ENCODE results near the gene FTO. TPM values are rescaled to one million over a fixed set of nuclear protein-coding genes. Genes with fewer than 3 reads are reported as not detected.

The FTO gene
- total RNA-seq, 1 experiment from 2014 or later = 78.3 TPM

- Mint-ChIP-seq H3K27ac (ENCODE audit: unreplicated experiment) (peak overlapping the region; percentile 14), H3K4me3 (ENCODE audit: unreplicated experiment) (no peak overlapping the region), H3K27me3 (ENCODE audit: insufficient read depth, unreplicated experiment) (no peaks in the 10 kb centered on the region), H3K4me1 (ENCODE audit: low read depth, unreplicated experiment) (peaks cover 34% of the 10 kb centered on the region), H3K9me3 (ENCODE audit: unreplicated experiment) (no peaks in the 10 kb centered on the region), H3K36me3 (ENCODE audit: insufficient read depth, unreplicated experiment) (no peaks in the 10 kb centered on the region)
- TF ChIP-seq CTCF (IDR thresholded peaks at IDR 0.05; ENCODE audit: insufficient read depth in 1 of 2, low read depth in 1 of 2, low read length in 1 of 2, severe bottlenecking in 1 of 2, unreplicated experiment in 1 of 2) = no peak
- intact Hi-C loops (cut with micrococcal nuclease; ENCODE audit: unreplicated experiment) = no loop called here
- no peaks in the 10 kb centered on the region for H3K36me3 ChIP-seq (ENCODE audit: control insufficient read depth, insufficient read depth, low read length)
- no peaks in the 10 kb centered on the region for H3K27me3 ChIP-seq (replicated peaks; ENCODE audit: control insufficient read depth, insufficient read depth, low read length)
- peaks cover 43% of the 10 kb centered on the region for H3K4me1 ChIP-seq
- no peaks in the 10 kb centered on the region for H3K9me3 ChIP-seq
- CTCF ChIA-PET = no interaction called here
- DNase-seq = no peak
- no peak overlapping the region for H3K4me3 ChIP-seq (ENCODE audit: low read depth, low read length)
- POLR2A ChIA-PET = interaction anchor here (0.7 kb wide), 1 partner anchor 993 kb away, joined by 3 read pairs; no protein-coding TSS in a partner anchor
- no TSS peak for BruUV-seq (replicated peaks)
Measured at GRCh38 chr16:53922067-53922806, 218.3 kb downstream of the FTO start.

- CTCF ChIA-PET = interaction anchor here (0.6 kb wide), 1 partner anchor 180 kb away, joined by 3 read pairs; no protein-coding TSS in a partner anchor
- H3K27me3 ChIP-seq (replicated peaks; ENCODE audit: control insufficient read depth, insufficient read depth, low read length) = no peaks in the 10 kb centered on the region
- no peaks in the 10 kb centered on the region for H3K36me3 ChIP-seq (ENCODE audit: control insufficient read depth, insufficient read depth, low read length)
- POLR2A ChIA-PET = no interaction called here
- TF ChIP-seq CTCF (IDR thresholded peaks at IDR 0.05; ENCODE audit: insufficient read depth in 1 of 2, low read depth in 1 of 2, low read length in 1 of 2, severe bottlenecking in 1 of 2, unreplicated experiment in 1 of 2) = no peak
- DNase-seq = no peak
- Mint-ChIP-seq H3K9me3 (ENCODE audit: unreplicated experiment) (no peaks in the 10 kb centered on the region), H3K27me3 (ENCODE audit: insufficient read depth, unreplicated experiment) (no peaks in the 10 kb centered on the region), H3K4me1 (ENCODE audit: low read depth, unreplicated experiment) (peaks cover 28% of the 10 kb centered on the region), H3K27ac (ENCODE audit: unreplicated experiment) (peak overlapping the region; percentile 79), H3K36me3 (ENCODE audit: insufficient read depth, unreplicated experiment) (no peaks in the 10 kb centered on the region), H3K4me3 (ENCODE audit: unreplicated experiment) (no peak overlapping the region)
- H3K4me1 ChIP-seq = peaks cover 43% of the 10 kb centered on the region
- H3K4me3 ChIP-seq (ENCODE audit: low read depth, low read length) = no peak overlapping the region
- H3K9me3 ChIP-seq = no peaks in the 10 kb centered on the region
- no TSS peak for BruUV-seq (replicated peaks)
- intact Hi-C loops (cut with micrococcal nuclease; ENCODE audit: unreplicated experiment) = no loop called here
Measured at GRCh38 chr16:53922807-53923571, 219.0 kb downstream of the FTO start.

GRCh38 chr16:53924331-53925106 lies 220.6 kb downstream of the FTO start:
- peaks cover 28% of the 10 kb centered on the region for H3K4me1 Mint-ChIP-seq (ENCODE audit: low read depth, unreplicated experiment)
- peak overlapping the region; percentile 79 for H3K27ac Mint-ChIP-seq (ENCODE audit: unreplicated experiment)
- intact Hi-C loops (cut with micrococcal nuclease; ENCODE audit: unreplicated experiment) = loop anchor here (1.0 kb wide), 3 partner anchors 25 to 43 kb away; no protein-coding TSS in a partner anchor
- H3K36me3 Mint-ChIP-seq (ENCODE audit: insufficient read depth, unreplicated experiment) = no peaks in the 10 kb centered on the region
- peak in 1 of 2 experiments; percentile 67 for DNase-seq
- BruUV-seq (replicated peaks) = no TSS peak
- CTCF ChIA-PET = interaction anchor here (0.7 to 1.0 kb wide), 5 partner anchors 24 to 375 kb away, joined by 3 to 9 read pairs (median 4); no protein-coding TSS in a partner anchor
- peaks cover 43% of the 10 kb centered on the region for H3K4me1 ChIP-seq
- H3K9me3 ChIP-seq = no peaks in the 10 kb centered on the region
- POLR2A ChIA-PET = interaction anchor here (0.7 kb wide), 3 partner anchors 30 to 887 kb away, joined by 3 to 6 read pairs (median 5); no protein-coding TSS in a partner anchor
- no peak overlapping the region for H3K4me3 ChIP-seq (ENCODE audit: low read depth, low read length)
- no peaks in the 10 kb centered on the region for H3K27me3 Mint-ChIP-seq (ENCODE audit: insufficient read depth, unreplicated experiment)
- H3K4me3 Mint-ChIP-seq (ENCODE audit: unreplicated experiment) = peak overlapping the region; percentile 55
- H3K36me3 ChIP-seq (ENCODE audit: control insufficient read depth, insufficient read depth, low read length) = no peaks in the 10 kb centered on the region
- TF ChIP-seq CTCF (IDR thresholded peaks at IDR 0.05; ENCODE audit: insufficient read depth in 1 of 2, low read depth in 1 of 2, low read length in 1 of 2, severe bottlenecking in 1 of 2, unreplicated experiment in 1 of 2) = no peak
- H3K9me3 Mint-ChIP-seq (ENCODE audit: unreplicated experiment) = no peaks in the 10 kb centered on the region
- no peaks in the 10 kb centered on the region for H3K27me3 ChIP-seq (replicated peaks; ENCODE audit: control insufficient read depth, insufficient read depth, low read length)
